Right cardiac atrium (tissue), 5 donors: ENCODE measurements around the gene CREBL2. TPM values are rescaled to one million over a fixed set of nuclear protein-coding genes. Genes with fewer than 3 reads are reported as not detected.

Experiments
- ATAC-seq, 2 donors: fragments of 200-7000 bp; cut with Tn5 transposase; one replicate each; pipeline versions ENCODE4 v1.8.0 to v1.9.1; 2020; ENCODE audit warnings: moderate library complexity in 2 of 2, mild to moderate bottlenecking in 1 of 2
- DNase-seq, 3 donors: peaks; one replicate each; pipeline ENCODE4 v3.0.0-alpha.2; 2020
- H3K27ac ChIP-seq: one replicate; pipeline ENCODE4 v1.5.1; 2013; ENCODE audit warnings: mild to moderate bottlenecking, low read length, control low read depth, moderate library complexity
- H3K27me3 ChIP-seq: one replicate; pipeline ENCODE4 v1.6.1; 2013; ENCODE audit not compliant: control insufficient read depth, insufficient read depth
- H3K4me1 ChIP-seq: one replicate; pipeline ENCODE4 v1.6.1; 2013; ENCODE audit warnings: low read length; ENCODE audit not compliant: control insufficient read depth, insufficient read depth
- H3K4me3 ChIP-seq: one replicate; pipeline ENCODE4 v1.5.1; 2013; ENCODE audit warnings: low read length, control low read depth
- H3K9me3 ChIP-seq: one replicate; pipeline ENCODE4 v1.6.1; 2013; ENCODE audit warnings: low read length; ENCODE audit not compliant: control insufficient read depth
- WGBS: extraction: QIAGEN DNeasy Blood & Tissue Kit; methylation state at CpG from one replicate; pipeline ENCODE4 v1.1.7; 2013; 5-methylcytosine and 5-hydroxymethylcytosine counted together
- intact Hi-C, 4 donors: fragments of 100-400 bp; cut with DNase I; formaldehyde crosslinking; loops; one replicate each; pipeline versions ENCODE4 v1.11.0 to v1.14.0; 2022 to 2023
- polyA plus RNA-seq: library from polyadenylated mRNA; stranded (reverse); fragments of 200-250 nt; gene quantifications from one replicate; pipeline ENCODE4 v1.2.3, GENCODE V29; 2013
- total RNA-seq, 4 donors: library from RNA; stranded (reverse); fragmentation: NEBNext Ultra II Directional; extraction: Animal tissue kit (Norgen Biotek cat#: 25700); gene quantifications; one replicate each; pipeline ENCODE4 v1.2.1, GENCODE V29; 2021
- donor health status: healthy with polysubstance abuse.
- donor health status: DM: no; HTN: yes; CAD: no.
- donor health status: DM: no; HTN: no; CAD: no.
- donor health status: DM: no; HTN: yes; CAD: no; lungs with severe emphysema.
- donor health status: DM: yes; HTN: yes; CAD: no.

The CREBL2 gene
- total and polyA plus RNA-seq, 5 donors = 16.7 to 24.9 (median 23.0) TPM

- no peaks in the 10 kb centered on the region for H3K4me1 ChIP-seq
- intact Hi-C loops = no loop called here
Measured at GRCh38 chr12:12676605-12677004, 64.9 kb downstream of the CREBL2 start.

GRCh38 chr12:12681061-12681765 lies 69.5 kb downstream of the CREBL2 start:
- DNase-seq = no peak
- Histone ChIP-seq H3K4me1 (no peaks in the 10 kb centered on the region), H3K27me3 (no peaks in the 10 kb centered on the region), H3K4me3 (no peak overlapping the region), H3K27ac (no peak overlapping the region), H3K9me3 (no peaks in the 10 kb centered on the region)
- ATAC-seq = no peak
- intact Hi-C loops = no loop called here
- 87% methylated on average over 5 of the region's 5 CpGs for WGBS

More at GRCh38 chr12:12676605-12677004, 64.9 kb downstream of the CREBL2 start:
- ATAC-seq = no peak
- Histone ChIP-seq H3K27me3 (no peaks in the 10 kb centered on the region), H3K27ac (no peak overlapping the region), H3K9me3 (no peaks in the 10 kb centered on the region), H3K4me3 (no peak overlapping the region)
- 36% methylated on average over 3 of the region's 3 CpGs for WGBS
- no peak for DNase-seq

DNA sequence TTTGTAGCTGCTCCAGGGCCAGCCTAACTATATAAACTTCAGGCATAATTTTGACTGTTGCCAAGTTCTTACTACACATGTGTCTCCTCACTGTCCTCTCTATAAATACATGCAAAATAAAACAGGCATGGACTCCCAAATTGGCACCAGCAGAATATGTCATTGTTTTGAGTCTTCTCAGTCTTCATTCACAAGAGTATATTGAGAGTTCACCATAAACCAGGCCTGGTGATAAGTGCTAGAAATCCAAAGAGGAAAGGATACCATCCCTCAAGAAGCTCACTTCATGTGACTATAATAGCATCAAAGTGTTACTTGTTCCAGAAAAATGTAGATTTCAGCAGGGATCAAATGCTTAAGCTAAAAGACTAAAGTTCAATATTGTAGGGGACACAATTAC lies 70.6 kb downstream of the CREBL2 start:
- no peak overlapping the region for H3K4me3 ChIP-seq
- DNase-seq = no peak
- no peak overlapping the region for H3K27ac ChIP-seq
- no peaks in the 10 kb centered on the region for H3K4me1 ChIP-seq
- no peaks in the 10 kb centered on the region for H3K9me3 ChIP-seq
- no peaks in the 10 kb centered on the region for H3K27me3 ChIP-seq
- intact Hi-C loops = no loop called here
- ATAC-seq = no peak

GRCh38 chr12:12683136-12683697 lies 71.5 kb downstream of the CREBL2 start:
- Histone ChIP-seq H3K27ac (no peak overlapping the region), H3K4me3 (no peak overlapping the region), H3K9me3 (no peaks in the 10 kb centered on the region), H3K27me3 (no peaks in the 10 kb centered on the region), H3K4me1 (no peaks in the 10 kb centered on the region)
- WGBS = 82% methylated on average over 4 of the region's 4 CpGs
- DNase-seq = no peak
- ATAC-seq = no peak
- intact Hi-C loops = no loop called here

DNA sequence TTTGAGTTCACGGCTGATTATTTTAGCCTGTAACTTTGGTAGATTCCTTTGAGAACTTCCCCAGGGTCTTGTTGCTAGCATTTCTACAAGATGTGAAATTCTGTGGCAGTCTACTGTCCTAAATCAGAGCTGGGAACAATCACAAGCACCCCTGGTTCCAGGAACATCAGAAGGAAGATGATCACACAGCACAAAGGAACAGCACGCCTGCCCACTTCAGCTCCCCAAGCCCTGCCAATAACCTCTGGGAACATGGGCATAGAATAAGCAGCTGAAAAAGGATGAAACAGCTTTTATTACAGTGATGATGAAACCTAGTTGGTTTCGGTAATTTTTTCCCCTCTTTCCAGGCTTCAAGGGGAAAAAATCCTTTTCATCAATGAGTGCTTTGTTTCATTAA lies 72.0 kb downstream of the CREBL2 start:
- intact Hi-C loops = no loop called here
- no peak overlapping the region for H3K4me3 ChIP-seq

GRCh38 chr12:12684375-12685106 lies 72.9 kb downstream of the CREBL2 start:
- ATAC-seq (peak; percentile 28 to 36), DNase-seq (peak in 2 of 3 donors; percentile 35 to 71)
- intact Hi-C loops = no loop called here
- H3K27me3 ChIP-seq = no peaks in the 10 kb centered on the region
- no peaks in the 10 kb centered on the region for H3K4me1 ChIP-seq
- no peak overlapping the region for H3K27ac ChIP-seq
- WGBS = 4% methylated on average over 5 of the region's 5 CpGs
- H3K9me3 ChIP-seq = no peaks in the 10 kb centered on the region
- no peak overlapping the region for H3K4me3 ChIP-seq

More for the DNA sequence above, 72.0 kb downstream of the CREBL2 start:
- Histone ChIP-seq H3K9me3 (no peaks in the 10 kb centered on the region), H3K27me3 (no peaks in the 10 kb centered on the region), H3K27ac (no peak overlapping the region), H3K4me1 (no peaks in the 10 kb centered on the region)
- 57% methylated on average over 3 of the region's 3 CpGs for WGBS
- DNase-seq (no peak), ATAC-seq (no peak)

- no peaks in the 10 kb centered on the region for H3K4me1 ChIP-seq
- no peaks in the 10 kb centered on the region for H3K27me3 ChIP-seq
- H3K27ac ChIP-seq = no peak overlapping the region
- no peak overlapping the region for H3K4me3 ChIP-seq
- no peaks in the 10 kb centered on the region for H3K9me3 ChIP-seq
- WGBS = 55% methylated on average over 4 of the region's 4 CpGs
- intact Hi-C loops = no loop called here
- DNase-seq (no peak), ATAC-seq (no peak)
Measured at GRCh38 chr12:12685305-12685704, 73.6 kb downstream of the CREBL2 start.

DNA sequence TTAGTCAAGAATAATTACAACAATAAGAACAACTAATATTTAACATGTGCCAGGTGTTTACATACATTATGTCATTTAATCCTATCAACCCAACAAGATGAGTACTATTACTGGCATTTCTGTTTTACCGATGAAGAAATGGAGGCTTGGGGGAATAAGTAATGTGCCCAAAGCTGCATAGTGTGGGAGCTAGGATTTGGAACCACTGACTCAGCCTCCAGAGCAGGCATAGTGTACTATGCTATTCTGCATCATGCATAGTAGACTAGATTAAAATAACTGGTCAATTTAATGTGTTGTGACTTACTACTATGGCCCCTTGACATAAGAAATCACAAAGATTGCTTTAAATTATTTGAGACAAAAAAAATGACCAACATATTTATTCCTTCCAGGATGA lies 74.8 kb downstream of the CREBL2 start:
- DNase-seq (no peak), ATAC-seq (no peak)
- Histone ChIP-seq H3K27ac (no peak overlapping the region), H3K4me1 (no peaks in the 10 kb centered on the region), H3K9me3 (no peaks in the 10 kb centered on the region), H3K27me3 (no peaks in the 10 kb centered on the region), H3K4me3 (no peak overlapping the region)
- intact Hi-C loops = no loop called here
- WGBS = 88% methylated on average over 1 of the region's 1 CpG

DNA sequence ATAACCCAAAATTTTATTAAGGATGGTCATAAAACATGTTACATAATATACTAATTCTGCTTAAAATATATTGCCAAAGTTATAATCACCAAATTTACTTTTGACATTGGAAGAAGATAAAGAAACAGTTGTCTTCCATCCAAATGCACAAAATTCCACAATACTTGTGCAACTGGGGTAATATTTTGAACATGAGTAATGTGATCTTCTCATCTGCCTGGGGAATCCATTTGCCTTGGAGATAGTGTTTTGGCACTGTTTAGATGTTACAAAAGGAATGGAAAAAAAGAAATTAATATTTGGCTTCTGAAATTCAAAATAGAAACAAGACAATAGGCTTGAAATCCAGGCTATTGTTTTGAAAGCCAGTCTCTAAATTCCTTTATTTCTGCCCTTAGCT lies 75.2 kb downstream of the CREBL2 start:
- Histone ChIP-seq H3K27me3 (no peaks in the 10 kb centered on the region), H3K4me1 (no peaks in the 10 kb centered on the region), H3K27ac (no peak overlapping the region), H3K4me3 (no peak overlapping the region), H3K9me3 (no peaks in the 10 kb centered on the region)
- ATAC-seq (no peak), DNase-seq (no peak)
- intact Hi-C loops = no loop called here

- H3K9me3 ChIP-seq = no peaks in the 10 kb centered on the region
- H3K4me1 ChIP-seq = no peaks in the 10 kb centered on the region
- intact Hi-C loops = no loop called here
- DNase-seq = no peak
- H3K4me3 ChIP-seq = no peak overlapping the region
- H3K27me3 ChIP-seq = no peaks in the 10 kb centered on the region
- WGBS = 80% methylated on average over 5 of the region's 5 CpGs
- ATAC-seq = no peak
- H3K27ac ChIP-seq = no peak overlapping the region
Measured at GRCh38 chr12:12689647-12690300, 78.1 kb downstream of the CREBL2 start.

DNA sequence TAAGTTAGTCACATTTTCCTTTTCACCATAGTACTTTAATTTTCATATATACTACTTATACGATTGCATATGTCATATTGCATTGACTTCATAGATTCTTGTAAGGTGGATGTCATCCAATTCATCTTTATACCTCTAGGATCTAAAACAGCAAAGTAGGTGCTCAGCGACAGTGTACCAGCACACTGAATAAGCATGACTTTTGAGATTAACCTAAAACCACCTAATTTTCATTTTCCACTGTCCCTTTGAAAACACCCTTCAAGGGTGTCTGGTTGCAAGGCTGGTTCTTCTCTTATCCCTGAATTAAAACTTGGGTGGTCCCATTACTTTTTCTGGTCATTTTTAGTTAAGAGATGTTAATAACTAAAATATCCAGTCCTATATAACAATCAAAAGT lies 79.9 kb downstream of the CREBL2 start:
- intact Hi-C loops = no loop called here
- 89% methylated on average over 2 of the region's 2 CpGs for WGBS
- Histone ChIP-seq H3K4me3 (no peak overlapping the region), H3K27ac (no peak overlapping the region), H3K4me1 (no peaks in the 10 kb centered on the region), H3K27me3 (no peaks in the 10 kb centered on the region), H3K9me3 (no peaks in the 10 kb centered on the region)
- ATAC-seq = no peak
- no peak for DNase-seq
